ENCODE measurements around the gene TMEM150B. TPM values are rescaled to one million over a fixed set of nuclear protein-coding genes. Genes with fewer than 3 reads are reported as not detected.

TMEM150B gene, protein sequence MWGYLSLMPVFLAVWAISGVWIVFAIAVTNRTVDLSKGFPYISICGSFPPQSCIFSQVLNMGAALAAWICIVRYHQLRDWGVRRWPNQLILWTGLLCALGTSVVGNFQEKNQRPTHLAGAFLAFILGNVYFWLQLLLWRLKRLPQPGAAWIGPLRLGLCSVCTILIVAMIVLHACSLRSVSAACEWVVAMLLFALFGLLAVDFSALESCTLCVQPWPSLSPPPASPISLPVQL
- total RNA-seq (2014; rRNA removed; shearing (Covaris generic)) (not detected in 2 replicates), total RNA-seq (2022) (not detected in 2 replicates), Bru-seq, nascent RNA (not detected), BruChase-seq, experiment 1, labeled RNA remaining after a 6-hour chase (not detected), BruChase-seq, experiment 2, labeled RNA remaining after a 2-hour chase (not detected)
- long read RNA-seq, result 0 reads

- no peak within 1 kb of the TSS for H3K27ac ChIP-seq (ENCODE audit: low read depth, low read length, poor library complexity, severe bottlenecking)
- H3K4me1 ChIP-seq (ENCODE audit: insufficient read depth, low read length, poor library complexity, severe bottlenecking), result peaks cover 11% of the 10 kb centered on the region
- H3K4me2 ChIP-seq (ENCODE audit: low read length), result no peak within 1 kb of the TSS
- no peaks in the 10 kb centered on the region for H3K79me2 ChIP-seq (ENCODE audit: insufficient read depth, low read depth, low read length)
- no peak within 1 kb of the TSS for H3K4me3 ChIP-seq (ENCODE audit: low read depth, low read length, poor library complexity, severe bottlenecking)
- H3K9me3 ChIP-seq (ENCODE audit: low read length), result no peaks in the 10 kb centered on the region
- BruUV-seq (replicated peaks), result no TSS peak
- POLR2A ChIA-PET, result no interaction called here
- CTCF ChIA-PET (ENCODE audit: unreplicated experiment), result no interaction called here
- intact Hi-C loops (cut with micrococcal nuclease; ENCODE audit: unreplicated experiment), result no loop called here
- H3K36me3 ChIP-seq (ENCODE audit: insufficient read depth, low read length), result no peaks in the 10 kb centered on the region
- no peak for DNase-seq (ENCODE audit: low spot score)
- H4K20me1 ChIP-seq (ENCODE audit: insufficient read depth, low read length), result no peaks in the 10 kb centered on the region
- no peaks in the 10 kb centered on the region for H3K9me2 ChIP-seq (ENCODE audit: insufficient read depth, low read length)
- TF ChIP-seq EZH2phosphoT487 (IDR thresholded peaks at IDR 0.05; ENCODE audit: borderline replicate concordance, low read depth, low read length), result no peak
- TF ChIP-seq, protein P1, sequence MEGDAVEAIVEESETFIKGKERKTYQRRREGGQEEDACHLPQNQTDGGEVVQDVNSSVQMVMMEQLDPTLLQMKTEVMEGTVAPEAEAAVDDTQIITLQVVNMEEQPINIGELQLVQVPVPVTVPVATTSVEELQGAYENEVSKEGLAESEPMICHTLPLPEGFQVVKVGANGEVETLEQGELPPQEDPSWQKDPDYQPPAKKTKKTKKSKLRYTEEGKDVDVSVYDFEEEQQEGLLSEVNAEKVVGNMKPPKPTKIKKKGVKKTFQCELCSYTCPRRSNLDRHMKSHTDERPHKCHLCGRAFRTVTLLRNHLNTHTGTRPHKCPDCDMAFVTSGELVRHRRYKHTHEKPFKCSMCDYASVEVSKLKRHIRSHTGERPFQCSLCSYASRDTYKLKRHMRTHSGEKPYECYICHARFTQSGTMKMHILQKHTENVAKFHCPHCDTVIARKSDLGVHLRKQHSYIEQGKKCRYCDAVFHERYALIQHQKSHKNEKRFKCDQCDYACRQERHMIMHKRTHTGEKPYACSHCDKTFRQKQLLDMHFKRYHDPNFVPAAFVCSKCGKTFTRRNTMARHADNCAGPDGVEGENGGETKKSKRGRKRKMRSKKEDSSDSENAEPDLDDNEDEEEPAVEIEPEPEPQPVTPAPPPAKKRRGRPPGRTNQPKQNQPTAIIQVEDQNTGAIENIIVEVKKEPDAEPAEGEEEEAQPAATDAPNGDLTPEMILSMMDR (conservative IDR thresholded peaks at IDR 0.05; ENCODE audit: low read length), result no peak
- no peak within 1 kb of the TSS for H2AFZ ChIP-seq (ENCODE audit: low read length)
Measured at GRCh38 chr19:55325172-55325571, at the start of gene TMEM150B. Gene TMEM150B, minus strand, starts transcription at chr19:55325341. Its CDS starts 4,305 bp downstream, at chr19:55321036.

DNA sequence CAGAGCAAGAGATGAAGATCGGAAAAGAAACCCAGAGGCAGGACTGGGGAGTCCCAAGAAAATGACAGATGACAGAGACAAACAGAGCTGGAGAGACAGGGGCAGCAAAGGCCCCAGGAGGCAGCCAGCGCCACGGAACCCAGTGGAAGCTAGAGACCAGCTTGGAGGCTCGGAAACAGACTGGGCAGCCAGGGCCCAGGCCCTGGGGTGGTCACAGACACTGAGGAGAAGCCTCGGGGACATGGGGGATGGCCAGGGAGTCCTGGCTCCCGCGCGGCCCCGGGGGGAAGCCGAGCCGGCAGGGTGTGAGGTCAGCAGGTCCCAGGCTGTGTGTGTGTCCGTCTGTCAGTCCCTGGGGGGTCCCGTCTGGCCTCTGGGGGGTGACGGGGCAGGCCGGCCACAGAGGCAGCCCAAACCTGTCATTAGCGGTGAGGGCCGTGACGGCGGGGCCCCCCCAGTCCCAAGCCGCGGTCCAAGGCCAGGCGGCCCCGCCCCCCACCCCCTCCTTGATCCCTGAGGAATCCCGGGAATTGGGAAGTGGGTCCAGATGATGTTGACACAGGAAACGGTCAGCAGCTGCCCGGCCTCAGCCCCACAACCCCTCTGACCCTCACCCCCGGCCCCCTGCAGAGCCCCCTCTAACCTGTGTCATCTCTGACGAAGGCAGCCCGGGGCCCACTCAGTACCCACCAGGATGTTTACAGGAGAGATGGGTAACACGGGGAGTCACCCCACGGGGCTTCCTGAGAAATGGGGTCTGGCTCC is 49.0 kb upstream of the TMEM150B start:
- H3K4me3 ChIP-seq (ENCODE audit: low read depth, low read length, poor library complexity, severe bottlenecking), result no peak overlapping the region
- no peak overlapping the region for H3K4me2 ChIP-seq (ENCODE audit: low read length)
- intact Hi-C loops (cut with micrococcal nuclease; ENCODE audit: unreplicated experiment), result no loop called here
- H3K9me3 ChIP-seq (ENCODE audit: low read length), result no peaks in the 10 kb centered on the region
- no peak overlapping the region for H3K27ac ChIP-seq (ENCODE audit: low read depth, low read length, poor library complexity, severe bottlenecking)
- H3K9me2 ChIP-seq (ENCODE audit: insufficient read depth, low read length), result no peaks in the 10 kb centered on the region
- H4K20me1 ChIP-seq (ENCODE audit: insufficient read depth, low read length), result no peaks in the 10 kb centered on the region
- H3K79me2 ChIP-seq (ENCODE audit: insufficient read depth, low read depth, low read length), result no peaks in the 10 kb centered on the region
- H2AFZ ChIP-seq (ENCODE audit: low read length), result no peak overlapping the region
- ChIA-PET CTCF (ENCODE audit: unreplicated experiment) (no interaction called here), POLR2A (no interaction called here)
- TF ChIP-seq, protein P1 (conservative IDR thresholded peaks at IDR 0.05; ENCODE audit: low read length), result no peak
- no peak for TF ChIP-seq EZH2phosphoT487 (IDR thresholded peaks at IDR 0.05; ENCODE audit: borderline replicate concordance, low read depth, low read length)
- H3K36me3 ChIP-seq (ENCODE audit: insufficient read depth, low read length), result no peaks in the 10 kb centered on the region
- DNase-seq (ENCODE audit: low spot score), result no peak
- H3K4me1 ChIP-seq (ENCODE audit: insufficient read depth, low read length, poor library complexity, severe bottlenecking), result no peaks in the 10 kb centered on the region
- no TSS peak for BruUV-seq (replicated peaks)
